Testis (tissue), 3 donors: ENCODE measurements around the gene ACOX1. TPM values are rescaled to one million over a fixed set of nuclear protein-coding genes. Genes with fewer than 3 reads are reported as not detected.
A peak's percentile ranks its signal among the peaks of the same experiment; 100 is the strongest.

ENCODE experiments used
- DNase-seq: peaks from one replicate; pipeline ENCODE4 v3.0.0-alpha.2; 2019
- H3K27ac ChIP-seq, 2 donors: fragments of 200-600 bp; sonication (generic); one replicate each; pipeline ENCODE4 v1.5.1; 2019
- H3K27me3 ChIP-seq: fragments of 200-600 bp; sonication (generic); one replicate; pipeline ENCODE4 v1.5.1; 2019
- H3K36me3 ChIP-seq: fragments of 200-600 bp; sonication (generic); one replicate; pipeline ENCODE4 v1.5.1; 2017; ENCODE audit warnings: low read depth; ENCODE audit errors: missing control alignments
- H3K4me1 ChIP-seq: fragments of 200-600 bp; sonication (generic); one replicate; pipeline ENCODE4 v1.5.1; 2019
- H3K4me3 ChIP-seq, 2 donors: fragments of 200-600 bp; sonication (generic); one replicate each; pipeline ENCODE4 v1.5.1; 2017 to 2019
- H3K9me3 ChIP-seq: fragments of 200-600 bp; sonication (generic); one replicate; pipeline ENCODE4 v1.5.1; 2017
- CTCF ChIP-seq, 3 experiments: fragments of 450-650 bp in 2 of 3; fragments of 200-600 bp in 1 of 3; sonication (generic) in 1 of 3; IDR thresholded peaks; one replicate each; pipeline ENCODE4 v1.5.1; 2016 to 2019; ENCODE audit warnings: antibody characterized with exemption in 3 of 3, mild to moderate bottlenecking in 2 of 3, moderate library complexity in 1 of 3
- POLR2A ChIP-seq: fragments of 450-650 bp; IDR thresholded peaks from one replicate; pipeline ENCODE4 v1.6.1; 2017; ENCODE audit warnings: antibody characterized with exemption, mild to moderate bottlenecking, moderate library complexity
- WGBS, 2 donors: methylation state at CpG; one replicate each; pipeline ENCODE4 v1.1.5; 2018; 5-methylcytosine and 5-hydroxymethylcytosine counted together
- intact Hi-C: fragments of 100-400 bp; cut with DNase I; formaldehyde crosslinking; loops from one replicate; pipeline ENCODE4 v1.15.1; 2023; ENCODE audit warnings: low total_unique reads
- polyA plus RNA-seq: library from polyadenylated mRNA; stranded (reverse); fragments of 350-450 nt; fragmentation: Illumina TruSeq; extraction: RNeasy Lipid Tissue Mini Kit (QIAGEN cat#74804); gene quantifications from one replicate; pipeline ENCODE4 v1.2.3, GENCODE V29; 2014; ENCODE audit warnings: low read depth, low replicate concordance; ENCODE audit not compliant: insufficient read depth
- total RNA-seq, 2 donors: library from RNA; depleted of rRNA; stranded (reverse); fragments of >200 nt; gene quantifications; one replicate each; pipeline ENCODE4 v1.2.3, GENCODE V29; 2016

The ACOX1 gene
- total and polyA plus RNA-seq, 3 donors from 2014 or later, result 24.1 to 77.7 (median 64.1) TPM

GRCh38 chr17:75898065-75898464 lies 80.9 kb downstream of the ACOX1 start:
- Histone ChIP-seq H3K4me1 (peaks cover 23% of the 10 kb centered on the region), H3K9me3 (no peaks in the 10 kb centered on the region), H3K27me3 (no peaks in the 10 kb centered on the region), H3K27ac (peak overlapping the region; percentile 85 to 89), H3K36me3 (no peaks in the 10 kb centered on the region), H3K4me3 (no peak overlapping the region)
- no peak for TF ChIP-seq POLR2A
- TF ChIP-seq CTCF (IDR thresholded peaks at IDR 0.05), result no peak
- 78 to 82% methylated on average over 5 to 8 of the region's 8 CpGs for WGBS, 2 donors
- intact Hi-C loops, result no loop called here
- no peak for DNase-seq

GRCh38 chr17:75897160-75898019 lies 81.6 kb downstream of the ACOX1 start:
- 35 to 37% methylated on average over 14 to 37 of the region's 37 CpGs for WGBS, 2 donors
- Histone ChIP-seq H3K4me1 (peaks cover 23% of the 10 kb centered on the region), H3K4me3 (peak overlapping the region; percentile 67 to 82), H3K27ac (peak overlapping the region; percentile 85 to 89), H3K27me3 (no peaks in the 10 kb centered on the region), H3K9me3 (no peaks in the 10 kb centered on the region), H3K36me3 (no peaks in the 10 kb centered on the region)
- no peak for DNase-seq
- intact Hi-C loops, result no loop called here
- TF ChIP-seq CTCF (IDR thresholded peaks at IDR 0.05) (no peak), POLR2A (peak; percentile 1)

GRCh38 chr17:75896415-75897159 lies 82.4 kb downstream of the ACOX1 start, which contains the start of gene TRIM65:
TSS of gene TRIM65 (minus strand) at chr17:75896951. CDS start at chr17:75896937, 14 bp downstream.
- peak within 1 kb of the TSS; percentile 85 to 89 for H3K27ac ChIP-seq
- H3K36me3 ChIP-seq, result no peaks in the 10 kb centered on the region
- peak; percentile 81 for DNase-seq
- peak; percentile 2 for TF ChIP-seq POLR2A
- TF ChIP-seq CTCF (IDR thresholded peaks at IDR 0.05), result peak; percentile 6 to 17 (median 16)
- intact Hi-C loops, result no loop called here
- 1% methylated on average over 65 of the region's 102 CpGs; no CpG with 5 or more reads in 1 of the 2 donors for WGBS, 2 donors
- H3K4me3 ChIP-seq, result peak within 1 kb of the TSS; percentile 67 to 82
- H3K27me3 ChIP-seq, result no peaks in the 10 kb centered on the region
- peaks cover 30% of the 10 kb centered on the region for H3K4me1 ChIP-seq
- no peaks in the 10 kb centered on the region for H3K9me3 ChIP-seq

- Histone ChIP-seq H3K27me3 (no peaks in the 10 kb centered on the region), H3K9me3 (no peaks in the 10 kb centered on the region), H3K27ac (peak overlapping the region; percentile 85 to 89), H3K36me3 (no peaks in the 10 kb centered on the region), H3K4me3 (peak overlapping the region; percentile 67 to 82), H3K4me1 (peaks cover 32% of the 10 kb centered on the region)
- no peak for DNase-seq
- intact Hi-C loops, result no loop called here
- TF ChIP-seq CTCF (IDR thresholded peaks at IDR 0.05) (no peak), POLR2A (no peak)
- 24 to 30% methylated on average over 25 to 28 of the region's 28 CpGs for WGBS, 2 donors
Measured at GRCh38 chr17:75895370-75896155, 83.4 kb downstream of the ACOX1 start.
